IPS-20b (cell line): ENCODE results near the gene CAMSAP2.

ENCODE experiments used
- H3K27ac ChIP-seq: one replicate; pipeline ENCODE4 v1.5.1; 2013; ENCODE audit warnings: low read length
- H3K27me3 ChIP-seq: 2 replicates; pipeline ENCODE4 v1.6.1; 2013; ENCODE audit warnings: mild to moderate bottlenecking, low read length, inconsistent platforms; ENCODE audit not compliant: insufficient read depth
- H3K36me3 ChIP-seq: 2 replicates; pipeline ENCODE4 v1.6.1; 2013; ENCODE audit warnings: low read depth, mild to moderate bottlenecking, inconsistent platforms, low read length, moderate library complexity; ENCODE audit not compliant: insufficient read depth
- H3K4me1 ChIP-seq: 2 replicates; pipeline ENCODE4 v1.6.1; 2013; ENCODE audit warnings: mild to moderate bottlenecking, control low read depth, inconsistent platforms, low read length, moderate library complexity; ENCODE audit not compliant: insufficient read depth
- H3K4me3 ChIP-seq: 2 replicates; pipeline ENCODE4 v1.5.1; 2013; ENCODE audit warnings: mild to moderate bottlenecking, low read length, inconsistent platforms
- H3K9ac ChIP-seq: 2 replicates; pipeline ENCODE4 v1.6.1; 2013; ENCODE audit warnings: low read depth, mild to moderate bottlenecking, inconsistent platforms, low read length, moderate library complexity
- H3K9me3 ChIP-seq: 2 replicates; pipeline ENCODE4 v1.6.1; 2013; ENCODE audit warnings: mild to moderate bottlenecking, low read depth, low read length, inconsistent platforms; ENCODE audit not compliant: insufficient read depth

CAMSAP2 gene

GRCh38 chr1:200738327-200738948 is at the start of gene CAMSAP2:
CAMSAP2 (plus strand) TSS chr1:200738893; CDS start chr1:200739828, 935 bp downstream.
- Histone ChIP-seq H3K36me3 (no peaks in the 10 kb centered on the region; the same call in 1 of the 2 replicates), H3K9me3 (no peaks in the 10 kb centered on the region), H3K27me3 (peaks cover 22% of the 10 kb centered on the region), H3K4me1 (peaks cover 17% of the 10 kb centered on the region; the same call in 1 of the 2 replicates), H3K9ac (peak within 1 kb of the TSS; percentile 94), H3K27ac (peak within 1 kb of the TSS; percentile 78), H3K4me3 (peak within 1 kb of the TSS; percentile 94)

- H3K9ac ChIP-seq: no peak overlapping the region
- H3K4me3 ChIP-seq: no peak overlapping the region
- H3K27ac ChIP-seq: no peak overlapping the region
- H3K4me1 ChIP-seq: no peaks in the 10 kb centered on the region
- no peaks in the 10 kb centered on the region for H3K27me3 ChIP-seq
- no peaks in the 10 kb centered on the region for H3K36me3 ChIP-seq
- H3K9me3 ChIP-seq: no peaks in the 10 kb centered on the region
Observed at GRCh38 chr1:200692316-200692715, 46.4 kb upstream of the CAMSAP2 start.

- no peak overlapping the region for H3K4me3 ChIP-seq
- H3K27ac ChIP-seq: no peak overlapping the region
- no peaks in the 10 kb centered on the region for H3K4me1 ChIP-seq
- no peak overlapping the region for H3K9ac ChIP-seq
- H3K27me3 ChIP-seq: no peaks in the 10 kb centered on the region
- H3K9me3 ChIP-seq: no peaks in the 10 kb centered on the region
- no peaks in the 10 kb centered on the region for H3K36me3 ChIP-seq
Observed at GRCh38 chr1:200693327-200693726, 45.4 kb upstream of the CAMSAP2 start.

- Histone ChIP-seq H3K27ac (no peak overlapping the region), H3K36me3 (no peaks in the 10 kb centered on the region), H3K27me3 (no peaks in the 10 kb centered on the region), H3K4me3 (no peak overlapping the region), H3K9ac (no peak overlapping the region), H3K4me1 (no peaks in the 10 kb centered on the region), H3K9me3 (no peaks in the 10 kb centered on the region)
Observed at GRCh38 chr1:200694738-200695137, 44.0 kb upstream of the CAMSAP2 start.

- Histone ChIP-seq H3K27ac (no peak overlapping the region), H3K36me3 (no peaks in the 10 kb centered on the region), H3K4me1 (no peaks in the 10 kb centered on the region), H3K9me3 (no peaks in the 10 kb centered on the region), H3K9ac (no peak overlapping the region), H3K27me3 (no peaks in the 10 kb centered on the region), H3K4me3 (no peak overlapping the region)
Observed at GRCh38 chr1:200699871-200700270, 38.8 kb upstream of the CAMSAP2 start.

- no peaks in the 10 kb centered on the region for H3K27me3 ChIP-seq
- H3K4me3 ChIP-seq: no peak overlapping the region
- H3K9ac ChIP-seq: no peak overlapping the region
- no peaks in the 10 kb centered on the region for H3K36me3 ChIP-seq
- H3K4me1 ChIP-seq: no peaks in the 10 kb centered on the region
- H3K9me3 ChIP-seq: no peaks in the 10 kb centered on the region
- no peak overlapping the region for H3K27ac ChIP-seq
Observed at GRCh38 chr1:200704986-200705500, 33.6 kb upstream of the CAMSAP2 start.

GRCh38 chr1:200706111-200706814 is 32.4 kb upstream of the CAMSAP2 start:
- H3K36me3 ChIP-seq: no peaks in the 10 kb centered on the region
- no peaks in the 10 kb centered on the region for H3K4me1 ChIP-seq
- no peak overlapping the region for H3K27ac ChIP-seq
- no peak overlapping the region for H3K4me3 ChIP-seq
- H3K9ac ChIP-seq: no peak overlapping the region
- no peaks in the 10 kb centered on the region for H3K27me3 ChIP-seq
- H3K9me3 ChIP-seq: no peaks in the 10 kb centered on the region

- Histone ChIP-seq H3K4me3 (no peak overlapping the region), H3K9ac (no peak overlapping the region), H3K36me3 (no peaks in the 10 kb centered on the region), H3K27ac (no peak overlapping the region), H3K4me1 (no peaks in the 10 kb centered on the region), H3K27me3 (no peaks in the 10 kb centered on the region), H3K9me3 (no peaks in the 10 kb centered on the region)
Observed at GRCh38 chr1:200707116-200707515, 31.6 kb upstream of the CAMSAP2 start.

GRCh38 chr1:200708161-200708560 is 30.5 kb upstream of the CAMSAP2 start:
- H3K36me3 ChIP-seq: no peaks in the 10 kb centered on the region
- no peaks in the 10 kb centered on the region for H3K4me1 ChIP-seq
- no peaks in the 10 kb centered on the region for H3K27me3 ChIP-seq
- no peak overlapping the region for H3K27ac ChIP-seq
- no peak overlapping the region for H3K4me3 ChIP-seq
- H3K9me3 ChIP-seq: no peaks in the 10 kb centered on the region
- H3K9ac ChIP-seq: no peak overlapping the region

GRCh38 chr1:200708769-200709168 is 29.9 kb upstream of the CAMSAP2 start:
- no peak overlapping the region for H3K4me3 ChIP-seq
- H3K36me3 ChIP-seq: no peaks in the 10 kb centered on the region
- no peak overlapping the region for H3K9ac ChIP-seq
- no peak overlapping the region for H3K27ac ChIP-seq
- no peaks in the 10 kb centered on the region for H3K4me1 ChIP-seq
- no peaks in the 10 kb centered on the region for H3K9me3 ChIP-seq
- no peaks in the 10 kb centered on the region for H3K27me3 ChIP-seq

GRCh38 chr1:200710166-200710565 is 28.5 kb upstream of the CAMSAP2 start:
- no peaks in the 10 kb centered on the region for H3K9me3 ChIP-seq

More at GRCh38 chr1:200710166-200710565, 28.5 kb upstream of the CAMSAP2 start:
- no peak overlapping the region for H3K4me3 ChIP-seq
- H3K27ac ChIP-seq: no peak overlapping the region
- no peaks in the 10 kb centered on the region for H3K36me3 ChIP-seq
- H3K9ac ChIP-seq: no peak overlapping the region
- no peaks in the 10 kb centered on the region for H3K4me1 ChIP-seq
- no peaks in the 10 kb centered on the region for H3K27me3 ChIP-seq
